ENCODE data around the gene PSMA5. TPM values are rescaled to one million over a fixed set of nuclear protein-coding genes. Genes with fewer than 3 reads are reported as not detected.

The PSMA5 gene
- total RNA-seq, 1 donor from 2014 or later, result 143 TPM

DNA sequence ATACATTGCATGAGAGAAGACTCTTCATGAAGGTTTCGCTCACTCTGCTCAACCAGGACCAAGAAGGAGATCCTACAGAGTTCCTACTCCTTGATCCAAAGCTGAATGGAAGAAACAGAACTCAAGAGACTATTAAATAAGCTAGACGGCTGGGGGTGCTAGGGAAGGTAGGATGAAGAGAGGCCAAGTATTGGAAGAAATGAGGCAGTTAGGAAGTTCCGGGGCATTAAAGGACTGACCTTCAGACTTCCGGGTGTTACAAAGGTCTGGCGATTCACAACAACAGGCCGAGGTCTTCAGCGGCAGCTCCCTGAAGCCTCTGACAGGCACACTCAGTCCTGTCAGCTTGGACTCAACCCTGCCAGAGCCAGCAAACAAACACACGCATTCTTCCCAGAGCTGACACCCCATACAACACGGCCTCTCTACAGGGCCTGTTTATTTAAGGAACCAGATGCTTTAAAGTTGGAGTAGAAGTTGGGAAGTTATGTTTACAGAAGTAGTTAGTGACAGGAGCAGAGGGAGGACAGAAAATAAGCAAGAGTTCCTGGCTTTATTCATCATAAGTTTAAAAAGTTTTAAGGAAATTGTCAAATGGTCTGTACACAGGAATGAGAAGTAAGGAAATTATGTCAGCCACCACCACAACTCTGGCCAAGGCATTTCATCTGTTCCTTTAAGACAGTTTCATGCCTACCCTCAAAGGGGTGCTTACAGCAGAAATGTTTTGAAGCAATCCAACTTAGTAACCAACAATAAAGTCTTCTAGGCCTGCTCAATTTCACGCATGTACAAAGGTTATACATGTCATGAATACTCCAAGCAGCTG lies 33.2 kb downstream of the PSMA5 start:
- H3K27me3 Mint-ChIP-seq (ENCODE audit: low read depth, unreplicated experiment), result no peaks in the 10 kb centered on the region
- Histone ChIP-seq H3K4me3 (ENCODE audit: insufficient read depth, low read depth, low read length) (peak overlapping the region; percentile 36), H3K9me3 (ENCODE audit: insufficient read depth, low read depth, low read length) (no peaks in the 10 kb centered on the region), H3K36me3 (ENCODE audit: insufficient read depth, low read length) (no peaks in the 10 kb centered on the region), H3K4me2 (ENCODE audit: low read length) (peak overlapping the region; percentile 77), H3K27ac (ENCODE audit: low read depth, low read length) (peak overlapping the region; percentile 72), H4K20me1 (ENCODE audit: insufficient read depth, low read length) (no peaks in the 10 kb centered on the region), H3K27me3 (ENCODE audit: insufficient read depth, low read length) (no peaks in the 10 kb centered on the region), H2AFZ (ENCODE audit: low read depth, low read length) (peak overlapping the region; percentile 42), H3K4me1 (ENCODE audit: insufficient read depth, low read length) (peaks cover 54% of the 10 kb centered on the region), H3K9ac (ENCODE audit: low read length) (peak overlapping the region; percentile 60), H3K79me2 (ENCODE audit: insufficient read depth, low read length) (peaks cover 86% of the 10 kb centered on the region)
- peak overlapping the region; percentile 72 for H3K4me3 Mint-ChIP-seq (ENCODE audit: unreplicated experiment)
- peak; percentile 52 for DNase-seq (ENCODE audit: low read depth)
- H3K4me1 Mint-ChIP-seq (ENCODE audit: low read depth, unreplicated experiment), result peaks cover 65% of the 10 kb centered on the region
- H3K9me3 Mint-ChIP-seq (ENCODE audit: unreplicated experiment), result no peaks in the 10 kb centered on the region
- H3K27ac Mint-ChIP-seq (ENCODE audit: unreplicated experiment), result peak overlapping the region; percentile 83
- TF ChIP-seq, protein P1, sequence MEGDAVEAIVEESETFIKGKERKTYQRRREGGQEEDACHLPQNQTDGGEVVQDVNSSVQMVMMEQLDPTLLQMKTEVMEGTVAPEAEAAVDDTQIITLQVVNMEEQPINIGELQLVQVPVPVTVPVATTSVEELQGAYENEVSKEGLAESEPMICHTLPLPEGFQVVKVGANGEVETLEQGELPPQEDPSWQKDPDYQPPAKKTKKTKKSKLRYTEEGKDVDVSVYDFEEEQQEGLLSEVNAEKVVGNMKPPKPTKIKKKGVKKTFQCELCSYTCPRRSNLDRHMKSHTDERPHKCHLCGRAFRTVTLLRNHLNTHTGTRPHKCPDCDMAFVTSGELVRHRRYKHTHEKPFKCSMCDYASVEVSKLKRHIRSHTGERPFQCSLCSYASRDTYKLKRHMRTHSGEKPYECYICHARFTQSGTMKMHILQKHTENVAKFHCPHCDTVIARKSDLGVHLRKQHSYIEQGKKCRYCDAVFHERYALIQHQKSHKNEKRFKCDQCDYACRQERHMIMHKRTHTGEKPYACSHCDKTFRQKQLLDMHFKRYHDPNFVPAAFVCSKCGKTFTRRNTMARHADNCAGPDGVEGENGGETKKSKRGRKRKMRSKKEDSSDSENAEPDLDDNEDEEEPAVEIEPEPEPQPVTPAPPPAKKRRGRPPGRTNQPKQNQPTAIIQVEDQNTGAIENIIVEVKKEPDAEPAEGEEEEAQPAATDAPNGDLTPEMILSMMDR (IDR thresholded peaks at IDR 0.05; ENCODE audit: insufficient read depth, low read depth, low read length), result no peak
- TF ChIP-seq EZH2 (IDR thresholded peaks at IDR 0.05; ENCODE audit: insufficient read depth, low read length), result no peak
- no peak for FAIRE-seq
- peaks cover 5% of the 10 kb centered on the region for H3K36me3 Mint-ChIP-seq (ENCODE audit: low read depth, unreplicated experiment)

DNA sequence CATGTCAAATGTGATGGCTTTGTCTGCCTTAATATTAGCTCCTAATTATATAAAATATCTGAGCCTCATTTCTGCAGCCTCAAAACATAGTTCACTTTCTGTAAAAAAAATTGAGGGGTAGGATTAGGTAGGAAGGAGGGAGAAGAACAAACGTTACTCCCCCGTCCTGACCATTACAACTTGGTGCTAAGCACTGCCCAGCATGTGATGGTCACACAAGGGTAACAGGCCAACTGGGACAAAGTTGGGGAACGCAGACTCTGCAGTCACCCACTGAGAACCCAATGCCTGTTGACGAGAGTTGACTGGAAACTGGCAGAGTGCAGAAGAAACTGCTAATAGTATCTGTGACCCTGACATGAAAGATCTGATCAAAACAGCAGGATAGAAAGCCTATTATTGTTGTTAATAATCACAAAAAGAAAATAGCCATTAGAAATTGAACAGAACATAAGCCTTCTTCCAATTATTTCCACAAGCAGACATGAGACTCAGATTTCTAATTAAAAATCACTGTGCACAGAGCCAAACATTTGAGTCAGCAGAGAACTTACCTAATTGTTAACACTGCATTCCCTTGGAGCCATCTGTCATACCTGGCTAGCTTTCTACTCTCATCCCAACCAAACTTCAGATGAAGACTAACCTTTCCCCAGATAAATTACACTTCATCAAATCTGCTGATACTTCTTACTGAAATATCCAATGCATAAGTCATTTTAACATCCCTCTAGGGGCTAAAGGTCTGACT lies 34.0 kb downstream of the PSMA5 start:
- no peak for TF ChIP-seq EZH2 (IDR thresholded peaks at IDR 0.05; ENCODE audit: insufficient read depth, low read length)
- TF ChIP-seq, protein P1 (IDR thresholded peaks at IDR 0.05; ENCODE audit: insufficient read depth, low read depth, low read length), result no peak
- Histone ChIP-seq H3K27ac (ENCODE audit: low read depth, low read length) (peak overlapping the region; percentile 72), H3K4me3 (ENCODE audit: insufficient read depth, low read depth, low read length) (peak overlapping the region; percentile 36), H3K79me2 (ENCODE audit: insufficient read depth, low read length) (peaks cover 92% of the 10 kb centered on the region), H3K4me2 (ENCODE audit: low read length) (peak overlapping the region; percentile 77), H4K20me1 (ENCODE audit: insufficient read depth, low read length) (no peaks in the 10 kb centered on the region), H3K9me3 (ENCODE audit: insufficient read depth, low read depth, low read length) (no peaks in the 10 kb centered on the region), H2AFZ (ENCODE audit: low read depth, low read length) (peak overlapping the region; percentile 42), H3K36me3 (ENCODE audit: insufficient read depth, low read length) (no peaks in the 10 kb centered on the region), H3K4me1 (ENCODE audit: insufficient read depth, low read length) (peaks cover 53% of the 10 kb centered on the region), H3K27me3 (ENCODE audit: insufficient read depth, low read length) (no peaks in the 10 kb centered on the region), H3K9ac (ENCODE audit: low read length) (peak overlapping the region; percentile 63)
- Mint-ChIP-seq H3K9me3 (ENCODE audit: unreplicated experiment) (no peaks in the 10 kb centered on the region), H3K27ac (ENCODE audit: unreplicated experiment) (peak overlapping the region; percentile 83), H3K4me3 (ENCODE audit: unreplicated experiment) (peak overlapping the region; percentile 72), H3K36me3 (ENCODE audit: low read depth, unreplicated experiment) (peaks cover 5% of the 10 kb centered on the region), H3K27me3 (ENCODE audit: low read depth, unreplicated experiment) (no peaks in the 10 kb centered on the region), H3K4me1 (ENCODE audit: low read depth, unreplicated experiment) (peaks cover 65% of the 10 kb centered on the region)
- no peak for FAIRE-seq
- no peak for DNase-seq (ENCODE audit: low read depth)
